ENCODE results near the gene FALEC. TPM values are rescaled to one million over a fixed set of nuclear protein-coding genes. Genes with fewer than 3 reads are reported as not detected.

The FALEC gene
- total and polyA plus RNA-seq, 9 of the 15 experiments (the other 6 are each of a cell fraction or from before 2014, with no cell fraction given), result 0.15 to 1.8 (median 0.53) TPM; not detected in 5

GRCh38 chr1:150507912-150508864, 7.4 kb upstream of the FALEC start, which contains the start of gene ECM1 (continued):
- TF ChIP-seq ZNF407 (IDR thresholded peaks at IDR 0.05; ENCODE audit: low read depth), result no peak
- no peak for TF ChIP-seq ZFP91 (CRISPR knock-in tag; IDR thresholded peaks at IDR 0.05)
- no peak for TF ChIP-seq E2F3 (CRISPR knock-in tag; IDR thresholded peaks at IDR 0.05)
- no peak for TF ChIP-seq MXD1 (CRISPR knock-in tag; IDR thresholded peaks at IDR 0.05; ENCODE audit: borderline replicate concordance, poor library complexity, severe bottlenecking)
- no peak for TF ChIP-seq FOXP4 (CRISPR knock-in tag; IDR thresholded peaks at IDR 0.05; ENCODE audit: borderline replicate concordance)
- no peak for TF ChIP-seq DLX4 (CRISPR knock-in tag; IDR thresholded peaks at IDR 0.05)
- TF ChIP-seq GATA2 (CRISPR knock-in tag; IDR thresholded peaks at IDR 0.05), result no peak
- no peak for TF ChIP-seq TCF7L2 (IDR thresholded peaks at IDR 0.05; ENCODE audit: low read depth, low read length)
- TF ChIP-seq RAD21 (CRISPR knock-in tag; conservative IDR thresholded peaks at IDR 0.05 in 1 of 2, IDR thresholded peaks at IDR 0.05 in 1 of 2), result no peak
- TF ChIP-seq ZNF184 (CRISPR knock-in tag; IDR thresholded peaks at IDR 0.05), result no peak
- TF ChIP-seq ETS2 (tag; IDR thresholded peaks at IDR 0.05; ENCODE audit: borderline replicate concordance, poor library complexity, severe bottlenecking), result no peak
- no peak for TF ChIP-seq MAZ (CRISPR knock-in tag; conservative IDR thresholded peaks at IDR 0.05 in 1 of 2, IDR thresholded peaks at IDR 0.05 in 1 of 2)

Data from K562 (cell line).